ENCODE measurements around the gene ARL15.

- TF ChIP-seq CTCF (IDR thresholded peaks at IDR 0.05; ENCODE audit: low read depth, low read length) (no peak), EZH2phosphoT487 (IDR thresholded peaks at IDR 0.05; ENCODE audit: low read depth) (no peak)
Measured at GRCh38 chr5:54178991-54179390, 131.4 kb downstream of the ARL15 start.

All from OCI-LY3 (cell line).